H1 (cell line): ENCODE data around the gene GANC.

Experiments used
- BRCA1 ChIP-seq: IDR thresholded peaks from 2 replicates; pipeline ENCODE4 v1.6.1; 2012; ENCODE audit warnings: low read depth, low read length, improper control_type of control experiment
- EGR1 ChIP-seq: IDR thresholded peaks from 2 replicates; pipeline ENCODE4 v1.6.1; 2011; ENCODE audit warnings: low read depth, low read length, borderline replicate concordance
- EZH2 ChIP-seq: fragments of 200-600 bp; sonication (generic); IDR thresholded peaks from 2 replicates; pipeline ENCODE4 v1.7.1; 2012; ENCODE audit warnings: low read depth, mild to moderate bottlenecking, moderate library complexity, low read length, inconsistent platforms; ENCODE audit not compliant: severe bottlenecking
- JUND ChIP-seq: IDR thresholded peaks from 2 replicates; pipeline ENCODE4 v1.6.1; 2011; ENCODE audit warnings: mild to moderate bottlenecking, improper control_type of control experiment, low read length
- MAFK ChIP-seq: IDR thresholded peaks from 2 replicates; pipeline ENCODE4 v1.6.1; 2012; ENCODE audit warnings: low read depth, mild to moderate bottlenecking, improper control_type of control experiment, low read length
- POLR2AphosphoS5 ChIP-seq: IDR thresholded peaks from 2 replicates; pipeline ENCODE4 v1.6.1; 2011; ENCODE audit warnings: low read depth, low read length
- RBBP5 ChIP-seq: IDR thresholded peaks from 2 replicates; pipeline ENCODE4 v1.7.1; 2012; ENCODE audit warnings: low read depth, mild to moderate bottlenecking, inconsistent platforms, low read length, moderate library complexity, borderline replicate concordance
- SP1 ChIP-seq: IDR thresholded peaks from 2 replicates; pipeline ENCODE4 v1.6.1; 2011; ENCODE audit warnings: low read depth, low read length
- TCF12 ChIP-seq: IDR thresholded peaks from 2 replicates; pipeline ENCODE4 v1.6.1; 2011; ENCODE audit warnings: low read depth, mild to moderate bottlenecking, low read length
- TEAD4 ChIP-seq: IDR thresholded peaks from 2 replicates; pipeline ENCODE4 v1.6.1; 2012; ENCODE audit warnings: low read depth, low read length, inconsistent platforms, mixed read lengths
- TF ChIP-seq, protein P1 (sequence below), 3 experiments: IDR thresholded peaks; 1 replicate in 2 of 3; 2 replicates in 1 of 3; pipeline versions ENCODE4 v1.5.1 to v1.6.1; 2011; ENCODE audit warnings: low read length in 3 of 3, mild to moderate bottlenecking in 3 of 3, inconsistent platforms in 2 of 3, low read depth in 1 of 3, moderate library complexity in 1 of 3; ENCODE audit not compliant: insufficient read depth in 1 of 3; ENCODE audit errors: control extremely low read depth in 1 of 3
- TF ChIP-seq, protein P2 (sequence below): IDR thresholded peaks from 2 replicates; pipeline ENCODE4 v1.6.1; 2012; ENCODE audit warnings: low read length, inconsistent platforms
- TF ChIP-seq, protein P3 (sequence below): IDR thresholded peaks from 2 replicates; pipeline ENCODE4 v1.6.1; 2012; ENCODE audit warnings: inconsistent platforms

DNA sequence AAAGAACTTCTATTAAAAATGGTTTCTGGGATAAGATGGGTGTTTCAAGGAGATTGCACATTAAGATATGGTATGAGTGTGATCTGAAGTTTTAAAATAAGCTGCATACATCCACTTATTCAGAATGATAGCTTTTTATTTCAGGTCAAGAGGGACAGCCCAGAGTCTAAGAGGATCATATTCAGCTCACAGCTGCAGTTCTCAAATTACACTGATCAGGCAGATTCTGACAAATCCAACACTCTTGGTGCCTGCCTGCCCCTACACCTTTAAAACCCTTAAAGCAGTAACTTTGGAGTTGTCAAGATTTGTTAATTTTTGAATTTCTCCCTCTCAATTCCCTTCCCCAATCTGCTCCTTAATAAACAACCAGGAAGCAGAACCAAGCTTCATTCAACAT is 9.3 kb downstream of the GANC start:
- TF ChIP-seq BRCA1 (no peak), EGR1 (no peak), RBBP5 (no peak), TEAD4 (no peak), POLR2AphosphoS5 (no peak), TCF12 (no peak), SP1 (no peak), JUND (no peak), MAFK (no peak), EZH2 (no peak)
- TF ChIP-seq, protein P1, sequence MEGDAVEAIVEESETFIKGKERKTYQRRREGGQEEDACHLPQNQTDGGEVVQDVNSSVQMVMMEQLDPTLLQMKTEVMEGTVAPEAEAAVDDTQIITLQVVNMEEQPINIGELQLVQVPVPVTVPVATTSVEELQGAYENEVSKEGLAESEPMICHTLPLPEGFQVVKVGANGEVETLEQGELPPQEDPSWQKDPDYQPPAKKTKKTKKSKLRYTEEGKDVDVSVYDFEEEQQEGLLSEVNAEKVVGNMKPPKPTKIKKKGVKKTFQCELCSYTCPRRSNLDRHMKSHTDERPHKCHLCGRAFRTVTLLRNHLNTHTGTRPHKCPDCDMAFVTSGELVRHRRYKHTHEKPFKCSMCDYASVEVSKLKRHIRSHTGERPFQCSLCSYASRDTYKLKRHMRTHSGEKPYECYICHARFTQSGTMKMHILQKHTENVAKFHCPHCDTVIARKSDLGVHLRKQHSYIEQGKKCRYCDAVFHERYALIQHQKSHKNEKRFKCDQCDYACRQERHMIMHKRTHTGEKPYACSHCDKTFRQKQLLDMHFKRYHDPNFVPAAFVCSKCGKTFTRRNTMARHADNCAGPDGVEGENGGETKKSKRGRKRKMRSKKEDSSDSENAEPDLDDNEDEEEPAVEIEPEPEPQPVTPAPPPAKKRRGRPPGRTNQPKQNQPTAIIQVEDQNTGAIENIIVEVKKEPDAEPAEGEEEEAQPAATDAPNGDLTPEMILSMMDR (IDR thresholded peaks at IDR 0.05; ENCODE audit: control extremely low read depth in 1 of 3, insufficient read depth in 1 of 3, low read depth in 1 of 3, low read length in 3 of 3): no peak
- TF ChIP-seq, protein P2, sequence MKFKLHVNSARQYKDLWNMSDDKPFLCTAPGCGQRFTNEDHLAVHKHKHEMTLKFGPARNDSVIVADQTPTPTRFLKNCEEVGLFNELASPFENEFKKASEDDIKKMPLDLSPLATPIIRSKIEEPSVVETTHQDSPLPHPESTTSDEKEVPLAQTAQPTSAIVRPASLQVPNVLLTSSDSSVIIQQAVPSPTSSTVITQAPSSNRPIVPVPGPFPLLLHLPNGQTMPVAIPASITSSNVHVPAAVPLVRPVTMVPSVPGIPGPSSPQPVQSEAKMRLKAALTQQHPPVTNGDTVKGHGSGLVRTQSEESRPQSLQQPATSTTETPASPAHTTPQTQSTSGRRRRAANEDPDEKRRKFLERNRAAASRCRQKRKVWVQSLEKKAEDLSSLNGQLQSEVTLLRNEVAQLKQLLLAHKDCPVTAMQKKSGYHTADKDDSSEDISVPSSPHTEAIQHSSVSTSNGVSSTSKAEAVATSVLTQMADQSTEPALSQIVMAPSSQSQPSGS: no peak
- TF ChIP-seq, protein P3, sequence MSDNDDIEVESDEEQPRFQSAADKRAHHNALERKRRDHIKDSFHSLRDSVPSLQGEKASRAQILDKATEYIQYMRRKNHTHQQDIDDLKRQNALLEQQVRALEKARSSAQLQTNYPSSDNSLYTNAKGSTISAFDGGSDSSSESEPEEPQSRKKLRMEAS: no peak
